ENCODE results near the gene MEF2A. TPM values are rescaled to one million over a fixed set of nuclear protein-coding genes. Genes with fewer than 3 reads are reported as not detected.

The MEF2A gene
- polyA plus RNA-seq, 3 donors, result 20.3 to 61.8 (median 33.5) TPM

GRCh38 chr15:99736702-99737101, 170.9 kb downstream of the MEF2A start:
- intact Hi-C loops (cut with micrococcal nuclease), result loop anchor here (10.0 kb wide), 4 partner anchors 188 to 1538 kb away; partner anchors contain the start of genes LRRC28 (in 1 of the 2) and SELENOS (in 1 of the 2)
- TF ChIP-seq, protein P1, sequence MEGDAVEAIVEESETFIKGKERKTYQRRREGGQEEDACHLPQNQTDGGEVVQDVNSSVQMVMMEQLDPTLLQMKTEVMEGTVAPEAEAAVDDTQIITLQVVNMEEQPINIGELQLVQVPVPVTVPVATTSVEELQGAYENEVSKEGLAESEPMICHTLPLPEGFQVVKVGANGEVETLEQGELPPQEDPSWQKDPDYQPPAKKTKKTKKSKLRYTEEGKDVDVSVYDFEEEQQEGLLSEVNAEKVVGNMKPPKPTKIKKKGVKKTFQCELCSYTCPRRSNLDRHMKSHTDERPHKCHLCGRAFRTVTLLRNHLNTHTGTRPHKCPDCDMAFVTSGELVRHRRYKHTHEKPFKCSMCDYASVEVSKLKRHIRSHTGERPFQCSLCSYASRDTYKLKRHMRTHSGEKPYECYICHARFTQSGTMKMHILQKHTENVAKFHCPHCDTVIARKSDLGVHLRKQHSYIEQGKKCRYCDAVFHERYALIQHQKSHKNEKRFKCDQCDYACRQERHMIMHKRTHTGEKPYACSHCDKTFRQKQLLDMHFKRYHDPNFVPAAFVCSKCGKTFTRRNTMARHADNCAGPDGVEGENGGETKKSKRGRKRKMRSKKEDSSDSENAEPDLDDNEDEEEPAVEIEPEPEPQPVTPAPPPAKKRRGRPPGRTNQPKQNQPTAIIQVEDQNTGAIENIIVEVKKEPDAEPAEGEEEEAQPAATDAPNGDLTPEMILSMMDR (IDR thresholded peaks at IDR 0.05), result no peak
- Mint-ChIP-seq H3K27ac (no peak overlapping the region), H3K9me3 (peaks cover 0 to 2% (median 0%) of the 10 kb centered on the region in 7 donors), H3K4me3 (no peak overlapping the region), H3K27me3 (ENCODE audit: low read depth in 3 of 3) (peaks cover 3 to 10% (median 8%) of the 10 kb centered on the region in 3 donors), H3K4me1 (peaks cover 14% of the 10 kb centered on the region), H3K36me3 (peaks cover 0 to 3% of the 10 kb centered on the region in 2 donors)
- Histone ChIP-seq H3K9me3 (replicated peaks in 1 of 2; ENCODE audit: control insufficient read depth in 1 of 2, insufficient read depth in 1 of 2, low read length in 2 of 2) (no peaks in the 10 kb centered on the region), H3K9ac (ENCODE audit: insufficient read depth, low read length, poor library complexity, severe bottlenecking) (no peak overlapping the region), H3K4me2 (replicated peaks; ENCODE audit: extremely low read depth, low read length, poor library complexity, severe bottlenecking) (no peak overlapping the region), H3K27me3 (ENCODE audit: control insufficient read depth in 2 of 2, insufficient read depth in 2 of 2, low read length in 2 of 2) (peaks cover 0 to 9% of the 10 kb centered on the region in 2 donors), H3K36me3 (replicated peaks in 1 of 2; ENCODE audit: control insufficient read depth in 1 of 2, insufficient read depth in 2 of 2, low read length in 2 of 2) (no peaks in the 10 kb centered on the region), H3K4me3 (replicated peaks in 1 of 3; ENCODE audit: low read depth in 2 of 3, low read length in 3 of 3) (no peak overlapping the region), H2AFZ (ENCODE audit: insufficient read depth, low read depth, low read length, poor library complexity, severe bottlenecking) (no peak overlapping the region), H3K79me2 (ENCODE audit: insufficient read depth, low read length) (no peaks in the 10 kb centered on the region), H3K27ac (ENCODE audit: low read depth in 1 of 2, low read length in 2 of 2) (no peak overlapping the region), H4K20me1 (ENCODE audit: insufficient read depth, low read length) (no peaks in the 10 kb centered on the region), H3K4me1 (ENCODE audit: control insufficient read depth in 1 of 2, insufficient read depth in 2 of 2, low read length in 2 of 2) (peaks cover 12 to 15% of the 10 kb centered on the region in 2 donors)
- no peak for DNase-seq
- 92% methylated on average over 2 of the region's 2 CpGs for WGBS (ENCODE audit: insufficient coverage)

DNA sequence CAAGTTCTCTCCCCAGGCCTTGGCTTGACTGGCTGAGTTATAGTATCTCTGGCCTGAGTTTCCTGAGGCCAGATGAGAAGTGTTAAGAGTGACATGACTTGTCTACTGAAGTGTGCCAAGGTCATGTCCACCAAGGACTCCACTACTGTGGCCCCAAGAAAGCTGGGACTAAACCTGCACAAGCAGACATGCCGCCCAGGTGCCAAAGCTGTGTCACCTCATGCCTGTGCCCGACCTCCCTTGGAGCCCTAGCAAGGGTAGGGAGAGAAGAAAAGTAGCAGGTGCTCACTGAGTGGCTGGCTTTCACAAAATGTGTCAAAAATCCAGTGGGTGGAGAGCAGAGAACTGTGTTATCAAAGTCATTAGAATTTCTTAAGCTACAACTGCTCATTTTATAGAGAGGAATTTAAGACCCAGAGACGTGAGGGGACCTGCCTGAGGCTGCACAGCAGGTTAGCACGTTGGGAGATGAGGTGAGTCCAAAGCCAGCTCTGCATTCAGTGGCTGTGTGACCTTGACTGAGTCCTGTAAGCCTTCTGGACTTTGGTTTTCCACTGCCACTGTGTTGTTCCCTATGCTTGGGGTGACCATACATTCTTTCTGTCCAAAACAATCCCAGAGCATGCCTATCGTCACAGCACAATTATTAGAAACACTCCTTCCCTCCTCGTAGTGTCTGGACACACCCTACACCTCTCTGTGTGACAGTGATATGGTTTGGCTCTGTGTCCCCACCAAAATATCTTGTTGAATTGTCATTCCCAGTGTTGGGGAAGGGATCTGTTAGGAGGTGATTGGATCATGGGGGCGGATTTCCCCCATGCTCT, 172.4 kb downstream of the MEF2A start:
- 85% methylated on average over 3 of the region's 7 CpGs for WGBS (ENCODE audit: insufficient coverage)
- Histone ChIP-seq H3K36me3 (replicated peaks in 1 of 2; ENCODE audit: control insufficient read depth in 1 of 2, insufficient read depth in 2 of 2, low read length in 2 of 2) (no peaks in the 10 kb centered on the region), H3K27me3 (ENCODE audit: control insufficient read depth in 2 of 2, insufficient read depth in 2 of 2, low read length in 2 of 2) (no peaks in the 10 kb centered on the region), H2AFZ (ENCODE audit: insufficient read depth, low read depth, low read length, poor library complexity, severe bottlenecking) (no peak overlapping the region), H3K4me3 (replicated peaks in 1 of 3; ENCODE audit: low read depth in 2 of 3, low read length in 3 of 3) (no peak overlapping the region), H3K9me3 (replicated peaks in 1 of 2; ENCODE audit: control insufficient read depth in 1 of 2, insufficient read depth in 1 of 2, low read length in 2 of 2) (no peaks in the 10 kb centered on the region), H3K9ac (ENCODE audit: insufficient read depth, low read length, poor library complexity, severe bottlenecking) (no peak overlapping the region), H3K4me1 (ENCODE audit: control insufficient read depth in 1 of 2, insufficient read depth in 2 of 2, low read length in 2 of 2) (peaks cover 4 to 5% of the 10 kb centered on the region in 2 donors), H3K79me2 (ENCODE audit: insufficient read depth, low read length) (no peaks in the 10 kb centered on the region), H4K20me1 (ENCODE audit: insufficient read depth, low read length) (no peaks in the 10 kb centered on the region), H3K27ac (ENCODE audit: low read depth in 1 of 2, low read length in 2 of 2) (no peak overlapping the region), H3K4me2 (replicated peaks; ENCODE audit: extremely low read depth, low read length, poor library complexity, severe bottlenecking) (no peak overlapping the region)
- TF ChIP-seq, protein P1 (IDR thresholded peaks at IDR 0.05), result no peak
- H3K36me3 Mint-ChIP-seq, result no peaks in the 10 kb centered on the region
- H3K4me3 Mint-ChIP-seq, result no peak overlapping the region
- H3K9me3 Mint-ChIP-seq, result peaks cover 0 to 5% (median 0%) of the 10 kb centered on the region in 7 donors
- H3K4me1 Mint-ChIP-seq, result peaks cover 4% of the 10 kb centered on the region
- DNase-seq, result no peak
- H3K27me3 Mint-ChIP-seq (ENCODE audit: low read depth in 3 of 3), result peaks cover 2 to 3% (median 2%) of the 10 kb centered on the region in 3 donors
- intact Hi-C loops (cut with micrococcal nuclease), result loop anchor here (10.0 kb wide), 4 partner anchors 187 to 1537 kb away; partner anchors contain the start of genes LRRC28 (in 1 of the 2) and SELENOS (in 1 of the 2)
- H3K27ac Mint-ChIP-seq, result no peak overlapping the region
